GM21515 (cell line): ENCODE results near the gene SULT6B1.

Experiments used
- ATAC-seq: cut with Tn5 transposase; IDR thresholded peaks from one replicate; pipeline ENCODE4 v1.9.1; 2021; ENCODE audit not compliant: unreplicated experiment

SULT6B1 gene

DNA sequence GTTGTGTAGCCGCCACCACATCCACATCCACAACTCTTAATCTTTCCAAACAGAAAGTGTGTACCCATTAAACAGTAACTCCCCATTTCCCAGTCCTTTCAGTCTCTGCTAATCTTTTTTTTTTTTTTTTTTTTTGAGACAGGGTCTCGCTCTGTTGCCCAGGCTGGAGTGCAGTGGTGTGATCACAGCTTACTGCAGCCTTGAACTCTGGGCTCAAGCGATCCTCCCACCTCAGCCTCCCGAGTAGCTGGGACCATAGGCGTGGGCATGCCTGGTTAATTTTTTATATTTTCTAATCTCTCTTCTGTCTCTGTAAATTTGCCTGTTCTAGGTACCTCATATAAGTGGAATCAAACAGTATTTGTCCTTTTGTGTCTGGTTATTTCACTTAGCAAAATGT is 35.2 kb downstream of the SULT6B1 start:
- no peak for ATAC-seq

DNA sequence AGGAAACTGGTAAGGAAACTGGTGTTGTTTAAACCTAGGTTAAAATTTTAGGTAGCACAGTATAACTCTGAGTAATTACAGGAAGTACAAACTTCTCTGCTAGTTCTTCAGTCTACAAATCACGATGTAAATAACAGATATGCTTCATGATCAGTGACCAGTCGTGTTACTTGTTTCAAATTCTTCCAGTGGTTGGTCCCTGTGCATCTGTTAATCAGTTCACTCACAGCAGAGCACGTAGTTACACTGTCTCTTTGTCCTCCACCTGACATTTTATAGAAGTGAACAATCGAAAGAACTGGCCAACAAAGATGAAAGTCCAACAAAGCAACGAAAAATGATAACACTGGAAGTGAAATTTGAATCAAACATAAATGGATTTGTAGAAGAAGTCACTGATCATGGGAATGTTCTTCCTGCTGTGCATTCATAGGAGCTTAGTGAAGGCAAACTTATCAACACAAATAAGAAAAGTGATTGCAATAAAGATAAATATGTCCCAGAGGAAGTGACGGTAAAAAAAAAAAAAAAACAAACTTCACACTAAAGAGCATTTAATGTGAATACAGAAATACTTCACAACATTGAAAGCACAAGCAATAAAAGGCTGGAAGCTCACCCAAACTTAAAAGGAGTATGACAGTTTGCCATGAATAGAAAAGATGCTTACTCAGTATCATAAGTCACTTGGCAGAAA is 38.7 kb downstream of the SULT6B1 start:
- no peak for ATAC-seq

DNA sequence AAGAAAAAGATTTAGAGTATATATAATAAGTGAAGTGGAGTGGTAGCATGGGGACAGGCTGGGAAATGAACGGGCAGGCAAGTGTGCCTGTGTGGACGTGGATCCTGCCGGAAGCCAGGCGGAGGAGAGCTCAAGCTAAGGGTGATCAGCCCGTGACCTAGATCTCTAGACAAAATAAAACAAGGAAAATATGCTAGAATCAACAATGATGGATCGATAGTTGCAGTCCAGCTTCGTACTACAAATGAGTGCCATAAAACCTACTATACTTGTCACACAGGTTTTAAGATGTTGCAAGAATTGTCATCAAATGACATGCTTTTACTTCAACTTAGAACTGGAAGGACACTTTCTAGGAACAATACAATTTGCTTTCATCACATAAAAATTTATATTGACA is 40.1 kb downstream of the SULT6B1 start:
- ATAC-seq = no peak

DNA sequence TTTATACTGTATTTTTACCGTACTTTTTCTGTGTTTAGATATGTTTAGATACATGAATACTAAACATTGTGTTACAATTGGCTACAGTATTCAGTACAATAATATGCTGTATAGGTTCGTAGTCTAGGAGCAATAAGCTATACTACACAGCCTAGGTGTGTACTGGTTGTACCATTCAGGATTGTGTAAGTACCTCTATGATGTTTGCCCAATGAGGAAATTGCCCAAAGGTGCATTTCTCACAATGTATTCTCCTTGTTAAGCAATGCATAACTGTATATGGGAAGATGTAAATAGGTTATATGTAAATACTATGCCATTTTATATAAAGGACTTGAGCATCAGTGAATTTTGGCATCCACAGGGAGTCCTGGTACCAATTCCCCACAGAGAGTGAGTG is 42.4 kb downstream of the SULT6B1 start:
- ATAC-seq = no peak

DNA sequence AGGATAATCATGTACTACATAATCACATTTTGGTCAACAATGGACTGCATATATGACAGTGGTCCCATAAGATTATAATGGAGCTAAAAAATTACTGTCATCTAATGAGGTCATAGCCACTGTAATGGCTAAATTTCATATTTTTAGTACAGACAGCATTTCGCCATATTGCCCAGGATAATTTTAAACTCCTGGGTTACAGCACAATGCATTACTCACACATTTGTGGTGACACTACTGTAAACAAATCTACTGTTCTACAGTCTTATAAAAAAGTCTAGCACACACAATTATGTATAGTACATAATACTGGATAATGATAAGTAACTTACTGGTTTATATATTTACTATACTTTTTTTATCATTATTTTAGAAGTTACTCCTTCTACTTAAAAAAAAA is 44.5 kb downstream of the SULT6B1 start:
- no peak for ATAC-seq

DNA sequence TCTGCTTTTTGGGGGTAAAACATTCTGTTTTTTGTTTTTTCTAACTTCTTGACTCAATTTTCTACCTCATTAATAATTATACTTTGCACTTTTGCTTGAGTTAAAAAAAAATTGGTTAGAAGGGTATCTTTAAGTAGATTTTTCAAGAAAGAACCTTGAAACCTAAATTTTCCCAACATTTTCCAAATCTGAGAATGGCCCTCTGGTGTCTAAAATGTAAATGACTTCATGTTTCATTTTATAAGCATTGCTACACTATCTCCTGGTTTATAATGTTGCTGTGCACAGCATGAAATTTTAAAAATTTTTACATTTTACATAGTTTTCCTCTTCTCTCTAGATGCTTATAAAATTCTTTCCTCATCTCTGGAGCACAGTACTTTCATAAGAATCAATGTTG is 45.9 kb downstream of the SULT6B1 start:
- ATAC-seq = no peak

DNA sequence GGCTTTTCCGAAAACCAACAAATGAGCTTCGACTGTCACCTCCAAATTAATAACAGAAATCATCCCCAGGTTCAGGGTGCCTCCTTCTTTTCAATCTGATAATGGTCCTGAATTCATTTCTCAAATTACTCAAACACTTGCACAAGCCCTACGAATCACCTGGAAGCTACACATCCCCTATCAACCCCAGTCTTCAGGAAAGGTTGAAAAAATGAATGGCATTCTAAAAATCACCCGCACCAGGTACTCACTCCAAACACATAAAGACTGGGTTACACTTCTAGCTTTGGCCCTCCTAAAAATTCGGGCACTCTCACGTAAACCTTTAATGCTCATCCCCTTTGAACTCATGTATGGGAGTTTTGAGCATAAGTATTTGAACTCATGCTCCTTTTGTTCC is 55.6 kb downstream of the SULT6B1 start:
- ATAC-seq = no peak

DNA sequence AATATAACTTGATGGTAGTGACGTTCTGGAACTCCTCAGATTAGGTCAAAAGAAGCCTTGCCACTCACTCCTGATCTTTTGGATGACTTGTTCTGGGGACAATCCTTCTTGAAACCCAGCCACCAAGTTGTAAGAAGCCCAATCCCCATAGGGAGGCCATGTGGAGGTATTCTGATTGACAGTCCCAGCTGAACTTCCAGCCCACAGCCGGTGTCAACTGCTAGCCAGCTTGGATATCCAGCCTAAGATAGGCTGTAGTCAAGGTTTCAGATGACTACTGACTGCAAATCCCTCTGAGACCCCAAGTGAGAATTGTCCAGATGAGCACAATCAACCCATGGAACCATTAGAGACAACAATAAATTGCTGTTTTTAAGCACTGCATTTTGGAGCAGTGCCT is 63.1 kb downstream of the SULT6B1 start:
- ATAC-seq = no peak

DNA sequence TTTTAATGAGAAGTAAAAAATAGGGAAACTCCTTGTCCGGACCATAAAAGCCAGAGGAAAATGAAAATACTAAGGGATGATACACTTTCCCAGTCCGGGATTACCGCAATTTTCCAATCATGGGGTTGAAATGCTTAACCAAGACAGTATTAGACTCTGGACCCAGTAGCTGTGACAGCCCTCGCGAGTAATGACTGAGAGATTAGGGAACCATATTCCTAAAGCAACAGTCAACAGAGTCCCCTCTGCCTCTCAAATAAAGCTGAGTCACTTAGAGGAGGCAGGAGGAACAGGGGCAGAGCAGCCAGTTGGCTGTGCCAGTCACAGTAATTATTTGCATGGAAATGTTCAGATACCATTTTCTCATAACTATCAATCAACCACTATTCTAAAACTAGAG is 69.3 kb downstream of the SULT6B1 start:
- ATAC-seq = no peak
